CD4-positive, CD25-positive, alpha-beta regulatory T cell (primary cell): ENCODE measurements around the gene PFAS. TPM values are rescaled to one million over a fixed set of nuclear protein-coding genes. Genes with fewer than 3 reads are reported as not detected.
A peak's percentile ranks its signal among the peaks of the same experiment; 100 is the strongest.
"Not testable (repeated sequence)": the region's sequence is repeated elsewhere in the genome, so short reads cannot be mapped to it uniquely, and the experiment has no call there.

Source experiments
- ATAC-seq, 2 donors: fragments of 150-1000 bp; cut with Tn5 transposase; one replicate each; pipeline ENCODE4 v1.10.0; 2021; ENCODE audit warnings: low read depth in 2 of 2, moderate number of reproducible peaks in 2 of 2, moderate library complexity in 1 of 2
- DNase-seq, 3 donors: peaks; one replicate each; pipeline versions ENCODE4 v3.0.0 to v3.0.0-alpha.2; 2012 to 2022; ENCODE audit warnings: mixed read lengths in 1 of 3
- H3K27ac ChIP-seq: one replicate; pipeline ENCODE4 v1.7.0; 2013; ENCODE audit warnings: mild to moderate bottlenecking, low read length; ENCODE audit not compliant: insufficient read depth, poor library complexity, severe bottlenecking
- H3K27me3 ChIP-seq: one replicate; pipeline ENCODE4 v1.7.0; 2013; ENCODE audit warnings: low read length; ENCODE audit not compliant: control insufficient read depth, insufficient read depth
- H3K36me3 ChIP-seq: one replicate; pipeline ENCODE4 v1.7.0; 2013; ENCODE audit warnings: mild to moderate bottlenecking, low read length, moderate library complexity; ENCODE audit not compliant: control insufficient read depth, insufficient read depth
- H3K4me1 ChIP-seq: 2 replicates; pipeline ENCODE4 v1.7.0; 2013; ENCODE audit warnings: mild to moderate bottlenecking, low read length; ENCODE audit not compliant: insufficient read depth, control insufficient read depth, poor library complexity, severe bottlenecking
- H3K4me3 ChIP-seq: one replicate; pipeline ENCODE4 v1.7.0; 2013; ENCODE audit warnings: low read depth, mild to moderate bottlenecking, low read length, moderate library complexity
- H3K9me3 ChIP-seq, 2 experiments: 1 replicate in 1 of 2; 2 replicates in 1 of 2; pipeline ENCODE4 v1.7.0; 2013; ENCODE audit warnings: low read length in 2 of 2, mild to moderate bottlenecking in 1 of 2, moderate library complexity in 1 of 2; ENCODE audit not compliant: control insufficient read depth in 2 of 2
- H3K27ac Mint-ChIP-seq, 3 donors: one replicate each; pipeline ENCODE4 v1.8.0; 2020 to 2022; ENCODE audit warnings: mild to moderate bottlenecking in 3 of 3, mixed read lengths in 3 of 3, moderate library complexity in 2 of 3
- H3K27me3 Mint-ChIP-seq: one replicate; pipeline ENCODE4 v1.8.0; 2022; ENCODE audit warnings: mild to moderate bottlenecking, mixed read lengths
- H3K36me3 Mint-ChIP-seq: one replicate; pipeline ENCODE4 v1.8.0; 2020; ENCODE audit warnings: mixed read lengths
- H3K4me1 Mint-ChIP-seq, 4 donors: one replicate each; pipeline ENCODE4 v1.8.0; 2020 to 2022; ENCODE audit warnings: mixed read lengths in 4 of 4, mild to moderate bottlenecking in 1 of 4
- H3K4me3 Mint-ChIP-seq, 4 donors: one replicate each; pipeline ENCODE4 v1.8.0; 2020 to 2022; ENCODE audit warnings: mild to moderate bottlenecking in 4 of 4, mixed read lengths in 4 of 4, moderate library complexity in 3 of 4
- H3K9me3 Mint-ChIP-seq, 7 donors: one replicate each; pipeline ENCODE4 v1.8.0; 2020 to 2022; ENCODE audit warnings: mixed read lengths in 7 of 7, mild to moderate bottlenecking in 3 of 7, moderate library complexity in 2 of 7
- polyA plus RNA-seq, 4 donors: library from polyadenylated mRNA; unstranded; fragments of 300-500 nt; fragmentation: Illumina TruSeq; gene quantifications; one replicate each; pipeline ENCODE4 v1.2.3, GENCODE V29; 2021
- total RNA-seq: library from RNA; stranded (reverse); gene quantifications from one replicate; pipeline ENCODE4 v1.2.3, GENCODE V29; 2022

The PFAS gene
- total and polyA plus RNA-seq, 5 donors from 2014 or later: 7.4 to 13.9 (median 11.4) TPM

DNA sequence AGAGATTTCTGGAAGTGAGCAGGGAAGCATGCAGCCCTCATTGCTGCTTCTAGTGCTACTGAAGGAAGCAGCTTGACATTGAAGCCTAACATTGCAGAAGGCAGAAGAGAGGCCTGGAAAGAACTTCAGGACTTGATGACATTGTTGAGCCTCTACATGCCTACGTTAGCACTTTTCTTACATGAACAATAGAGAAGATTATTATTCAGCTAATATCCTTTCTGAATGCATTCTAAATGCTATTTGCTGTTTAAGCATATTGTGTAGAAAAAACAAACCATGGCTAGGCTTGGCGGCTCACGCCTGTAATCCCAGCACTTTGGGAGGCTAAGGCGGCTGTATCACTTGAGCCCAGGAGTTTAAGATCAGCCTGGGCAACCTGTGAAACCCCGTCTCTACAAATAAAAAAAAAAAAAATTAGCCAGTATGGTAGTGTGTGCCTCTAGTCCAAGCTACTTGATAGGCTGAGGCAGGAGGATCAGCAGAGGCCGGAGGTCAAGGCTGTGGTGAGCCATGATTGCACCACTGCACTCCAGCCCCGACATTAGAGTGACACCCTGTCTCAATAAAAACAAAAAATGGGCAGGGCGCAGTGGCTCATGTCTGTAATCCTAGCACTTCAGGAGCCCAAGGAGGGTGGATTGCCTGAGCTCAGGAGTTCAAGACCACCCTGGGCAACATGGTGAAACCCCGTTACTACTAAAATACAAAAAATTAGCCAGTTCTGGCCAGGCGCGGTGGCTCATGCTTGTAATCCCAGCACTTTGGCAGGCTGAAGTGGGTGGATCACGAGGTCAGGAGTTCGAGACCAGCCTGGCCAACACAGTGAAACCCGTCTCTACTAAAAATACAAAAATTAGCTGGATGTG, 36.5 kb upstream of the PFAS start:
- H3K36me3 Mint-ChIP-seq: no peaks in the 10 kb centered on the region
- H3K4me3 ChIP-seq: no peak overlapping the region
- ATAC-seq: no peak
- H3K4me1 Mint-ChIP-seq: peaks cover 0 to 18% (median 15%) of the 10 kb centered on the region in 4 donors
- no peaks in the 10 kb centered on the region for H3K27me3 ChIP-seq
- no peak for DNase-seq
- H3K4me1 ChIP-seq: peaks cover 12% of the 10 kb centered on the region
- H3K4me3 Mint-ChIP-seq: peak overlapping the region in 2 of 4 donors; percentile 1 to 46
- no peaks in the 10 kb centered on the region for H3K9me3 Mint-ChIP-seq
- no peak overlapping the region for H3K27ac ChIP-seq
- H3K27me3 Mint-ChIP-seq: peaks cover 8% of the 10 kb centered on the region
- H3K27ac Mint-ChIP-seq: no peak overlapping the region
- no peaks in the 10 kb centered on the region for H3K9me3 ChIP-seq
- H3K36me3 ChIP-seq: no peaks in the 10 kb centered on the region

GRCh38 chr17:8214000-8214399, 35.1 kb upstream of the PFAS start:
- not testable (repeated sequence) for H3K36me3 ChIP-seq, H3K27me3 Mint-ChIP-seq, H3K36me3 Mint-ChIP-seq, H3K9me3 ChIP-seq, H3K27ac ChIP-seq, ATAC-seq, H3K9me3 Mint-ChIP-seq, H3K27ac Mint-ChIP-seq, DNase-seq, H3K4me3 ChIP-seq, H3K27me3 ChIP-seq
- H3K4me3 Mint-ChIP-seq: peak overlapping the region in 2 of 4 donors; percentile 66 to 69
- peaks cover 12% of the 10 kb centered on the region for H3K4me1 ChIP-seq
- H3K4me1 Mint-ChIP-seq: peaks cover 0 to 19% (median 16%) of the 10 kb centered on the region in 4 donors

- H3K4me3 ChIP-seq: peak overlapping the region; percentile 98
- Mint-ChIP-seq H3K27me3 (peaks cover 26% of the 10 kb centered on the region), H3K9me3 (peaks cover 0 to 22% (median 0%) of the 10 kb centered on the region in 7 donors), H3K36me3 (peaks cover 19% of the 10 kb centered on the region), H3K27ac (peak overlapping the region; percentile 97 to 98 (median 98)), H3K4me3 (peak overlapping the region; percentile 92 to 97 (median 94)), H3K4me1 (peaks cover 11 to 54% (median 36%) of the 10 kb centered on the region in 4 donors)
- peak; percentile 6 to 8 for ATAC-seq
- no peaks in the 10 kb centered on the region for H3K9me3 ChIP-seq
- no peaks in the 10 kb centered on the region for H3K27me3 ChIP-seq
- H3K4me1 ChIP-seq: peaks cover 39% of the 10 kb centered on the region
- peak overlapping the region; percentile 96 for H3K27ac ChIP-seq
- H3K36me3 ChIP-seq: peaks cover 3% of the 10 kb centered on the region
- DNase-seq: peak; percentile 76 to 88 (median 85)
Measured at GRCh38 chr17:8220783-8221662, 28.1 kb upstream of the PFAS start.

DNA sequence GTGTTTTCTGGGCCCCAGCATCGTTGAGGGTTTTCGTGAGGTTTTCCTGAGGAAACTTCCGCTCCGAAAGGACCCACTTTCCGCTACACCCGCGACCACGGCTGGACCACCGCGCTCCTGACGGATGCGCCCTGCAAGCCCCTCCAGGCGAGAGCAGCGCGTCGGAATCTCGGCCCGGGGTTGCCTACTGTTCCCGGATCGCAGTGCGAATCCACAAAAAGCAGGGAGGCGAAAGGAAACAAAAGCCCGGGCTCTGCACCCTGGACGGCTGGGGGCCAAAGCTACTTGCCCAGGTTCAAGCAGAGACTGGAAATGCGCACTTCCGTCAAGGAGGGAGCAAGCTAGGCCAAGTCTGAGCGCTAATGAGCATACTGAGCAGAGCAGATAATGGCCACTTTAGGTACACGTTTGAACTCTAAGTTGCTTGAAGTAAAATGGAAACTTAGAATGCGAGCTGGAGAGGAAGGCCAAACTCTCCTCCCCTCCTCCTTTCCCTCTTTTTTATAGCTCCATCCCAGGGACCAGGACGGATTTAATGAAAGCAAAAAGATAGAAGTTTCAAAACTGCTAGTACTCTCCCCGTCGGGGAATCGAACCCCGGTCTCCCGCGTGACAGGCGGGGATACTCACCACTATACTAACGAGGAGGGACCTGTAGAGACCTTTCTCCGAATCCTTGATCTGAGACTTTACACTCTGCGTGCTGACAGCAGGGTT, 27.3 kb upstream of the PFAS start:
- peak overlapping the region; percentile 97 to 98 (median 98) for H3K27ac Mint-ChIP-seq
- peaks cover 3% of the 10 kb centered on the region for H3K36me3 ChIP-seq
- peak overlapping the region; percentile 98 for H3K4me3 ChIP-seq
- DNase-seq: peak; percentile 77 to 95 (median 90)
- no peaks in the 10 kb centered on the region for H3K9me3 ChIP-seq
- peak overlapping the region; percentile 96 for H3K27ac ChIP-seq
- peaks cover 26% of the 10 kb centered on the region for H3K27me3 Mint-ChIP-seq
- ATAC-seq: peak; percentile 63 to 65
- H3K9me3 Mint-ChIP-seq: peaks cover 0 to 24% (median 0%) of the 10 kb centered on the region in 7 donors
- H3K27me3 ChIP-seq: no peaks in the 10 kb centered on the region
- H3K4me1 Mint-ChIP-seq: peaks cover 16 to 62% (median 42%) of the 10 kb centered on the region in 4 donors
- peaks cover 41% of the 10 kb centered on the region for H3K4me1 ChIP-seq
- peak overlapping the region; percentile 92 to 97 (median 94) for H3K4me3 Mint-ChIP-seq
- peaks cover 27% of the 10 kb centered on the region for H3K36me3 Mint-ChIP-seq

GRCh38 chr17:8222380-8222629, 26.8 kb upstream of the PFAS start:
- peak overlapping the region; percentile 96 for H3K27ac ChIP-seq
- Mint-ChIP-seq H3K4me1 (peaks cover 21 to 67% (median 46%) of the 10 kb centered on the region in 4 donors), H3K9me3 (peaks cover 0 to 24% (median 0%) of the 10 kb centered on the region in 7 donors), H3K4me3 (peak overlapping the region; percentile 92 to 97 (median 94)), H3K27me3 (peaks cover 26% of the 10 kb centered on the region), H3K36me3 (peaks cover 31% of the 10 kb centered on the region), H3K27ac (peak overlapping the region; percentile 97 to 98 (median 98))
- no peaks in the 10 kb centered on the region for H3K9me3 ChIP-seq
- DNase-seq (peak in 1 of 3 donors; percentile 90), ATAC-seq (peak; percentile 40 to 41)
- peak overlapping the region; percentile 98 for H3K4me3 ChIP-seq
- peaks cover 8% of the 10 kb centered on the region for H3K36me3 ChIP-seq
- H3K4me1 ChIP-seq: peaks cover 44% of the 10 kb centered on the region
- H3K27me3 ChIP-seq: no peaks in the 10 kb centered on the region

DNA sequence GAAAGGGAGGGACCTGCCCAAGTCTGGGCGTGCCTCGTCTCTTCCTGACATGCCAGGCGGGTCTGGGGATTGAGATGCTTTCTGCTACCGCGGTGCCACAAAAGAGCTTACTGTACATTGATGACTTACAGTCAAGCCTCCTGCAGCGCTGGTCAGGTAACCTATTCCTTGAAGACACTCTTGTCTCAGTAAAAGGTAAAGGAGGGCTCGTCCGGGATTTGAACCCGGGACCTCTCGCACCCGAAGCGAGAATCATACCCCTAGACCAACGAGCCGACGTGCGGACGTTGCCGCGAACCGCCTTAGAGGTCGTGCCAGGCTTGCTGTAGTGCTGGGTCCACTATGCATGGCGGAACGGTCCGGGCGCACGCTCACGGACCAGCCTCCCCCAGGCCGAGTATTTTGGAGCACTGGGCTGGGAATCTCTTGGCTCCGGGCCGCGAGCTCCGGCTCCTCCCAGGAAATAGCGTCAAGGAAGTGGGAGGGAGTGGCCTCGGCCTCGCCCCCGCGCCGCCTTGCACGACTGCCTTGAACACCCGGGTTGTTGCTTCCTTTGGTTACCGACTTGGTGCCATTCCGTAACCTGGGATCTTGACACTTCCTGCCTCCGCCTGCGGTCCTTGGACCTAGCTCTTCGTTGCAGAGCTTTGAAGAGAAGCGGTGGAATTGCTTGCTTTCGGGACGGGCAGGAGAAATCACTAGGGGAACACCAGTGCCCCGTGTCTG, 26.3 kb upstream of the PFAS start:
- no peaks in the 10 kb centered on the region for H3K9me3 ChIP-seq
- H3K4me3 Mint-ChIP-seq: peak overlapping the region; percentile 92 to 97 (median 94)
- peak overlapping the region; percentile 96 for H3K27ac ChIP-seq
- peak overlapping the region; percentile 98 for H3K4me3 ChIP-seq
- peak; percentile 49 to 51 for ATAC-seq
- H3K4me1 ChIP-seq: peaks cover 44% of the 10 kb centered on the region
- H3K27me3 ChIP-seq: no peaks in the 10 kb centered on the region
- peaks cover 36% of the 10 kb centered on the region for H3K36me3 Mint-ChIP-seq
- peaks cover 0 to 24% (median 0%) of the 10 kb centered on the region in 7 donors for H3K9me3 Mint-ChIP-seq
- peaks cover 13% of the 10 kb centered on the region for H3K36me3 ChIP-seq
- DNase-seq: peak; percentile 80 to 93 (median 89)
- peaks cover 26% of the 10 kb centered on the region for H3K27me3 Mint-ChIP-seq
- H3K27ac Mint-ChIP-seq: peak overlapping the region; percentile 97 to 98 (median 98)
- peaks cover 24 to 71% (median 49%) of the 10 kb centered on the region in 4 donors for H3K4me1 Mint-ChIP-seq
